SHP77 treated with DMSO at 0.1 percent for 48 hours (cell line): ENCODE results near the gene CDH23.
"Not testable (repeated sequence)": the region's sequence is repeated elsewhere in the genome, so short reads cannot be mapped to it uniquely, and the experiment has no call there.

ENCODE experiments used
- DNase-seq: peaks from one replicate; lab custom pipeline; 2025; lab: John Stamatoyannopoulos, UW

The CDH23 gene

GRCh38 chr10:71584902-71585563 is 188.3 kb downstream of the CDH23 start:
- no peak for DNase-seq

GRCh38 chr10:71585564-71586290 is 189.0 kb downstream of the CDH23 start:
- no peak for DNase-seq

GRCh38 chr10:71587941-71588573 is 191.3 kb downstream of the CDH23 start:
- DNase-seq = no peak

GRCh38 chr10:71588685-71589084 is 192.0 kb downstream of the CDH23 start:
- no peak for DNase-seq

GRCh38 chr10:71589617-71590551 is 193.2 kb downstream of the CDH23 start:
- DNase-seq = peak; percentile 15

GRCh38 chr10:71590781-71591350 is 194.1 kb downstream of the CDH23 start:
- DNase-seq = no peak

GRCh38 chr10:71594934-71595571 is 198.3 kb downstream of the CDH23 start:
- DNase-seq = no peak

- DNase-seq = no peak
Measured at GRCh38 chr10:71595649-71596048, 198.9 kb downstream of the CDH23 start.

- no peak for DNase-seq
Measured at GRCh38 chr10:71596127-71596526, 199.4 kb downstream of the CDH23 start.

GRCh38 chr10:71596759-71597158 is 200.0 kb downstream of the CDH23 start:
- DNase-seq = no peak

GRCh38 chr10:71597821-71598498 is 201.2 kb downstream of the CDH23 start:
- no peak for DNase-seq

GRCh38 chr10:71598621-71599055 is 201.9 kb downstream of the CDH23 start:
- DNase-seq = no peak

GRCh38 chr10:71599518-71599917 is 202.8 kb downstream of the CDH23 start:
- DNase-seq = no peak

GRCh38 chr10:71600242-71600641 is 203.5 kb downstream of the CDH23 start:
- not testable (repeated sequence) for DNase-seq

- no peak for DNase-seq
Measured at GRCh38 chr10:71600849-71601248, 204.1 kb downstream of the CDH23 start.

GRCh38 chr10:71601273-71601672 is 204.6 kb downstream of the CDH23 start:
- no peak for DNase-seq

- no peak for DNase-seq
Measured at GRCh38 chr10:71603150-71603549, 206.4 kb downstream of the CDH23 start.

- DNase-seq = no peak
Measured at GRCh38 chr10:71603754-71604153, 207.0 kb downstream of the CDH23 start.

GRCh38 chr10:71604324-71605018 is 207.8 kb downstream of the CDH23 start:
- no peak for DNase-seq
